ENCODE results near the gene CIDEA. TPM values are rescaled to one million over a fixed set of nuclear protein-coding genes. Genes with fewer than 3 reads are reported as not detected.

Gene CIDEA
- polyA plus RNA-seq, 3 donors: not detected

GRCh38 chr18:12231986-12232385 lies 22.2 kb upstream of the CIDEA start:
- H3K79me2 ChIP-seq (ENCODE audit: insufficient read depth, low read length): no peaks in the 10 kb centered on the region
- peaks cover 0 to 6% (median 0%) of the 10 kb centered on the region in 7 donors for H3K9me3 Mint-ChIP-seq
- no peaks in the 10 kb centered on the region for H3K36me3 ChIP-seq (replicated peaks in 1 of 2; ENCODE audit: control insufficient read depth in 1 of 2, insufficient read depth in 2 of 2, low read length in 2 of 2)
- no peaks in the 10 kb centered on the region for H3K27me3 ChIP-seq (ENCODE audit: control insufficient read depth in 2 of 2, insufficient read depth in 2 of 2, low read length in 2 of 2)
- H3K27ac Mint-ChIP-seq: no peak overlapping the region
- intact Hi-C loops (cut with micrococcal nuclease): loop anchor here in 1 of 2 donors (10.0 kb wide), 1 partner anchor 497 kb away; no protein-coding TSS in a partner anchor
- peaks cover 0 to 9% (median 7%) of the 10 kb centered on the region in 3 donors for H3K27me3 Mint-ChIP-seq (ENCODE audit: low read depth in 3 of 3)
- H3K4me1 Mint-ChIP-seq: peaks cover 3% of the 10 kb centered on the region
- no peak overlapping the region for H3K9ac ChIP-seq (ENCODE audit: insufficient read depth, low read length, poor library complexity, severe bottlenecking)
- no peaks in the 10 kb centered on the region for H4K20me1 ChIP-seq (ENCODE audit: insufficient read depth, low read length)
- 100% methylated on average over 7 of the region's 9 CpGs for WGBS (ENCODE audit: insufficient coverage)
- no peaks in the 10 kb centered on the region for H3K4me1 ChIP-seq (ENCODE audit: control insufficient read depth in 1 of 2, insufficient read depth in 2 of 2, low read length in 2 of 2)
- H3K27ac ChIP-seq (ENCODE audit: low read depth in 1 of 2, low read length in 2 of 2): no peak overlapping the region
- H3K4me3 ChIP-seq (replicated peaks in 1 of 3; ENCODE audit: low read depth in 2 of 3, low read length in 3 of 3): no peak overlapping the region
- no peak for DNase-seq
- H3K4me2 ChIP-seq (replicated peaks; ENCODE audit: extremely low read depth, low read length, poor library complexity, severe bottlenecking): no peak overlapping the region
- no peaks in the 10 kb centered on the region for H3K9me3 ChIP-seq (replicated peaks in 1 of 2; ENCODE audit: control insufficient read depth in 1 of 2, insufficient read depth in 1 of 2, low read length in 2 of 2)
- TF ChIP-seq CTCF (IDR thresholded peaks at IDR 0.05): no peak
- no peak overlapping the region for H3K4me3 Mint-ChIP-seq
- H2AFZ ChIP-seq (ENCODE audit: insufficient read depth, low read depth, low read length, poor library complexity, severe bottlenecking): no peak overlapping the region
- no peaks in the 10 kb centered on the region for H3K36me3 Mint-ChIP-seq

DNA sequence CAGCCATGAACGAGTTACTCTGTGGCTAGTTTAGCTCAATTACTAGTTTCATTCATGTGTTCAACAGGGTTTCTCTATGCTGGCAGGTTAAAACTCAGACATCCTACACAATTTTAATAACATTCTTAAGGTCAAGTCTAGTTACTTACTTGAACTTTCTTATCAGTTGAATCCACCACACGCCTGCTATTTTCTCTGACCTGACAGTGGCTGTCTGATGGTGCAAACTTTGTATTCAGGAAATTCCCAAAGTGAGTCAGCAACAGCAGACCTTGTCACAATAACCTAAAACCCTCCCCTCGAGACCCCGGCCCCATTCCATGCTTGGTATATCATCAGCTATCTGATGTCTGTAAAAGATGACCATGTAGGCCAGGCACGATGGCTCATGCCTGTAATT lies 20.8 kb upstream of the CIDEA start:
- Mint-ChIP-seq H3K27me3 (ENCODE audit: low read depth in 3 of 3) (peaks cover 0 to 10% (median 9%) of the 10 kb centered on the region in 3 donors), H3K9me3 (peaks cover 0 to 6% (median 0%) of the 10 kb centered on the region in 7 donors), H3K36me3 (no peaks in the 10 kb centered on the region), H3K4me1 (peaks cover 3% of the 10 kb centered on the region), H3K4me3 (no peak overlapping the region), H3K27ac (no peak overlapping the region)
- no peak overlapping the region for H3K4me2 ChIP-seq (replicated peaks; ENCODE audit: extremely low read depth, low read length, poor library complexity, severe bottlenecking)
- intact Hi-C loops (cut with micrococcal nuclease): loop anchor here in 1 of 2 donors (10.0 kb wide), 1 partner anchor 499 kb away; no protein-coding TSS in a partner anchor
- no peaks in the 10 kb centered on the region for H3K9me3 ChIP-seq (replicated peaks in 1 of 2; ENCODE audit: control insufficient read depth in 1 of 2, insufficient read depth in 1 of 2, low read length in 2 of 2)
- H3K4me3 ChIP-seq (replicated peaks in 1 of 3; ENCODE audit: low read depth in 2 of 3, low read length in 3 of 3): no peak overlapping the region
- H3K79me2 ChIP-seq (ENCODE audit: insufficient read depth, low read length): no peaks in the 10 kb centered on the region
- TF ChIP-seq CTCF (IDR thresholded peaks at IDR 0.05): no peak
- no peaks in the 10 kb centered on the region for H3K27me3 ChIP-seq (ENCODE audit: control insufficient read depth in 2 of 2, insufficient read depth in 2 of 2, low read length in 2 of 2)
- no peak overlapping the region for H2AFZ ChIP-seq (ENCODE audit: insufficient read depth, low read depth, low read length, poor library complexity, severe bottlenecking)
- no peak overlapping the region for H3K9ac ChIP-seq (ENCODE audit: insufficient read depth, low read length, poor library complexity, severe bottlenecking)
- 96% methylated on average over 2 of the region's 5 CpGs for WGBS (ENCODE audit: insufficient coverage)
- no peak for DNase-seq
- no peaks in the 10 kb centered on the region for H3K4me1 ChIP-seq (ENCODE audit: control insufficient read depth in 1 of 2, insufficient read depth in 2 of 2, low read length in 2 of 2)
- no peak overlapping the region for H3K27ac ChIP-seq (ENCODE audit: low read depth in 1 of 2, low read length in 2 of 2)
- H3K36me3 ChIP-seq (replicated peaks in 1 of 2; ENCODE audit: control insufficient read depth in 1 of 2, insufficient read depth in 2 of 2, low read length in 2 of 2): no peaks in the 10 kb centered on the region
- H4K20me1 ChIP-seq (ENCODE audit: insufficient read depth, low read length): no peaks in the 10 kb centered on the region

All from CD14-positive monocyte (primary cell).